Keratinocyte (primary cell): ENCODE measurements around the gene PLCL1. TPM values are rescaled to one million over a fixed set of nuclear protein-coding genes. Genes with fewer than 3 reads are reported as not detected.

Source experiments
- DNase-seq: peaks from one replicate; pipeline ENCODE4 v3.0.0-alpha.2; 2011; ENCODE audit warnings: low read depth, missing footprints, low spot score
- FAIRE-seq: peaks from 2 replicates; lab custom pipeline; 2011; peaks lifted over from hg19 to GRCh38; lab: Jason Lieb, UNC
- H2AFZ ChIP-seq: 2 replicates; pipeline ENCODE4 v1.6.0; 2012; ENCODE audit warnings: low read length, control low read depth, inconsistent platforms; ENCODE audit not compliant: control insufficient read depth
- H3K27ac ChIP-seq: 2 replicates; pipeline ENCODE4 v1.5.1; 2011; ENCODE audit warnings: low read length; ENCODE audit not compliant: control insufficient read depth, insufficient read depth
- H3K27me3 ChIP-seq: 3 replicates; pipeline ENCODE4 v1.6.0; 2011; ENCODE audit warnings: low read length; ENCODE audit not compliant: control insufficient read depth, insufficient read depth; ENCODE audit errors: extremely low read depth
- H3K36me3 ChIP-seq, 2 experiments: 2 replicates in 1 of 2; 3 replicates in 1 of 2; pipeline ENCODE4 v1.5.1; 2011; ENCODE audit warnings: low read length in 2 of 2, mild to moderate bottlenecking in 1 of 2; ENCODE audit not compliant: control insufficient read depth in 2 of 2, insufficient read depth in 2 of 2; ENCODE audit errors: extremely low read depth in 1 of 2
- H3K4me1 ChIP-seq: 3 replicates; pipeline ENCODE4 v1.5.1; 2011; ENCODE audit warnings: low read length; ENCODE audit not compliant: control insufficient read depth, insufficient read depth; ENCODE audit errors: extremely low read depth
- H3K4me2 ChIP-seq: 3 replicates; pipeline ENCODE4 v1.6.0; 2011; ENCODE audit warnings: low read depth, low read length; ENCODE audit not compliant: control insufficient read depth, insufficient read depth; ENCODE audit errors: extremely low read depth
- H3K4me3 ChIP-seq, 3 experiments: fragments of 200-600 bp in 1 of 3; sonication (generic) in 1 of 3; 2 replicates in 2 of 3; 3 replicates in 1 of 3; pipeline ENCODE4 v1.5.1; 2011 to 2016; ENCODE audit warnings: low read length in 3 of 3, mild to moderate bottlenecking in 3 of 3, control low read depth in 2 of 3, inconsistent platforms in 1 of 3, low read depth in 1 of 3, mixed read lengths in 1 of 3, mixed run types in 1 of 3, moderate library complexity in 1 of 3; ENCODE audit not compliant: control insufficient read depth in 2 of 3, insufficient read depth in 2 of 3; ENCODE audit errors: extremely low read depth in 1 of 3
- H3K79me2 ChIP-seq: 2 replicates; pipeline ENCODE4 v1.6.0; 2012; ENCODE audit warnings: low read length; ENCODE audit not compliant: control insufficient read depth, insufficient read depth
- H3K9ac ChIP-seq: 3 replicates; pipeline ENCODE4 v1.6.0; 2011; ENCODE audit warnings: low read length; ENCODE audit not compliant: control insufficient read depth, insufficient read depth; ENCODE audit errors: extremely low read depth
- H3K9me1 ChIP-seq: 3 replicates; pipeline ENCODE4 v1.6.0; 2011; ENCODE audit warnings: low read length; ENCODE audit not compliant: control insufficient read depth, insufficient read depth; ENCODE audit errors: extremely low read depth
- H3K9me3 ChIP-seq: 2 replicates; pipeline ENCODE4 v1.5.1; 2012; ENCODE audit warnings: low read depth, low read length; ENCODE audit not compliant: control insufficient read depth
- H4K20me1 ChIP-seq: 3 replicates; pipeline ENCODE4 v1.6.0; 2011; ENCODE audit warnings: low read length; ENCODE audit not compliant: control insufficient read depth, insufficient read depth; ENCODE audit errors: extremely low read depth
- EZH2 ChIP-seq: IDR thresholded peaks from one replicate; pipeline ENCODE4 v1.6.1; 2012; ENCODE audit warnings: inconsistent platforms, mild to moderate bottlenecking, low read length, moderate library complexity
- dilution Hi-C: fragments of 300-500 bp; cut with MboI; formaldehyde crosslinking; loops from one replicate; pipeline ENCODE4 v1.7.0; 2020; ENCODE audit warnings: low sequenced_read_pairs; ENCODE audit not compliant: extremely low pct_ligation_motif_present
- polyA plus RNA-seq, 5 experiments: library from polyadenylated mRNA; depleted of rRNA in 3 of 5; stranded (reverse) in 3 of 5; stranded (forward) in 1 of 5; unstranded in 1 of 5; fragments of >200 nt; gene quantifications; 1 replicate in 1 of 5; 2 replicates in 3 of 5; 3 replicates in 1 of 5; pipeline versions ENCODE4 v1.2.1 to v1.2.3, GENCODE V29; 2011 to 2012; ENCODE audit warnings: missing spikeins in 2 of 5, low read depth in 1 of 5, low replicate concordance in 1 of 5
- TF ChIP-seq, protein P1 (sequence below), 3 experiments: IDR thresholded peaks in 1 of 3; conservative IDR thresholded peaks in 1 of 3; optimal IDR thresholded peaks in 1 of 3; 2 replicates in 2 of 3; 3 replicates in 1 of 3; pipeline versions ENCODE3 to v1.5.1; 2011; ENCODE audit warnings: low read length in 3 of 3, mild to moderate bottlenecking in 3 of 3, moderate library complexity in 2 of 3, control low read depth in 1 of 3, inconsistent platforms in 1 of 3; ENCODE audit not compliant: insufficient read depth in 2 of 3; ENCODE audit errors: extremely low read depth in 1 of 3

The PLCL1 gene
- polyA plus RNA-seq, 1 donor (not counting 4 experiments of a cell fraction or from before 2014, with no cell fraction given) = 0.01 TPM

DNA sequence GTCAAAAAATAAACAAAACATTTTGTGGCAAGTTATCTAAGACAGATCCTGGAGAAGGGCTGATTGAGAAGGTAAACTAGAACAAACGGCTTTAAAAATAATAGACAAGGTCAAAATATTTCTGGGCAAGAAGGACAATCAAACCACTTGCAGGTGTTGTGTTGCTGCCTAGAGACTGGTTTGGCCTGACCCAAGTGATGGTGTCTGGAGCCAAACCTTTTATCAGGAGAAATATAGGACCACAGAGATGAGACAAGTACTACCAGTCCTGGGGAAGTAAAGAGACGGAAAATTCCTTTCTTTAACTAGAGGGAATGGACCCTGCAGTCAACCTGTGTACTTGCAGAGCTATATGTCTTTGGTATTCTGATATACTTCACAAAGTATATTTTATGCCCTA, 44.2 kb downstream of the PLCL1 start:
- no peaks in the 10 kb centered on the region for H3K9me1 ChIP-seq
- no peak overlapping the region for H3K27ac ChIP-seq
- H4K20me1 ChIP-seq = no peaks in the 10 kb centered on the region
- H3K9me3 ChIP-seq = no peaks in the 10 kb centered on the region
- H3K79me2 ChIP-seq = no peaks in the 10 kb centered on the region
- H3K9ac ChIP-seq = no peak overlapping the region
- TF ChIP-seq, protein P1, sequence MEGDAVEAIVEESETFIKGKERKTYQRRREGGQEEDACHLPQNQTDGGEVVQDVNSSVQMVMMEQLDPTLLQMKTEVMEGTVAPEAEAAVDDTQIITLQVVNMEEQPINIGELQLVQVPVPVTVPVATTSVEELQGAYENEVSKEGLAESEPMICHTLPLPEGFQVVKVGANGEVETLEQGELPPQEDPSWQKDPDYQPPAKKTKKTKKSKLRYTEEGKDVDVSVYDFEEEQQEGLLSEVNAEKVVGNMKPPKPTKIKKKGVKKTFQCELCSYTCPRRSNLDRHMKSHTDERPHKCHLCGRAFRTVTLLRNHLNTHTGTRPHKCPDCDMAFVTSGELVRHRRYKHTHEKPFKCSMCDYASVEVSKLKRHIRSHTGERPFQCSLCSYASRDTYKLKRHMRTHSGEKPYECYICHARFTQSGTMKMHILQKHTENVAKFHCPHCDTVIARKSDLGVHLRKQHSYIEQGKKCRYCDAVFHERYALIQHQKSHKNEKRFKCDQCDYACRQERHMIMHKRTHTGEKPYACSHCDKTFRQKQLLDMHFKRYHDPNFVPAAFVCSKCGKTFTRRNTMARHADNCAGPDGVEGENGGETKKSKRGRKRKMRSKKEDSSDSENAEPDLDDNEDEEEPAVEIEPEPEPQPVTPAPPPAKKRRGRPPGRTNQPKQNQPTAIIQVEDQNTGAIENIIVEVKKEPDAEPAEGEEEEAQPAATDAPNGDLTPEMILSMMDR (optimal IDR thresholded peaks at IDR 0.05 in 1 of 3, IDR thresholded peaks at IDR 0.05 in 1 of 3, conservative IDR thresholded peaks at IDR 0.05 in 1 of 3; ENCODE audit: extremely low read depth in 1 of 3, insufficient read depth in 2 of 3, low read length in 3 of 3) = no peak
- no peak for TF ChIP-seq EZH2
- no peaks in the 10 kb centered on the region for H3K36me3 ChIP-seq
- DNase-seq = no peak
- H3K4me2 ChIP-seq = no peak overlapping the region
- H3K4me1 ChIP-seq = peaks cover 16% of the 10 kb centered on the region
- H2AFZ ChIP-seq = no peak overlapping the region
- dilution Hi-C loops = no loop called here
- H3K4me3 ChIP-seq = no peak overlapping the region
- FAIRE-seq = no peak
- H3K27me3 ChIP-seq = no peaks in the 10 kb centered on the region

DNA sequence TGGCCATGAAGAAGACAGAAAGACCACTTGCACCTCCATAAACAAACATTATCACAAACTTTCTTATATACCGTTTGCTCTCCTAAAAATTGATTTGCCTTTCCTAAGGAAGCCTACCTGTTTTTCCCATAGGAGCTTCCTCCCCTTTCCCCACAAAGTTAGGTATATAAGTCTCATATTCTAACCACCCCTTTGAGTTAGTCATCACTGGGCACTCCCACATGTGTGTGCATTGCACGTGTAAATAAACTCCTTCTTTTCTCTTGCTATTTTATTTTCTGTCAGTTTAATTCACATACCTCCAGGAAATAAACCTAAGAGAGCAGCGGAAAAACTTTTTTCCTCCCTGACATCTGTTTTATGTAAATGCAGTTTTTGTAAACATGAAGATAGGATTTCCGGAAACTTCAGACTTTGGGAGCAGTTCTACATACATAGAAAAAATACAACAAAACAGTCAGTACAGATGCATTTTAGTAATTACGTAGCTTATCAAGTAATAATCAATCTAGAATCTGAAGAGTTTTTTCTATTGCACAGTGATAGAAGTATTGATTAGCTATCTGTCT, 46.6 kb downstream of the PLCL1 start:
- peaks cover 16% of the 10 kb centered on the region for H3K4me1 ChIP-seq
- no peaks in the 10 kb centered on the region for H4K20me1 ChIP-seq
- TF ChIP-seq, protein P1 (optimal IDR thresholded peaks at IDR 0.05 in 1 of 3, IDR thresholded peaks at IDR 0.05 in 1 of 3, conservative IDR thresholded peaks at IDR 0.05 in 1 of 3; ENCODE audit: extremely low read depth in 1 of 3, insufficient read depth in 2 of 3, low read length in 3 of 3) = no peak
- TF ChIP-seq EZH2 = no peak
- H3K4me3 ChIP-seq = no peak overlapping the region
- H3K4me2 ChIP-seq = peak overlapping the region; percentile 12
- H3K79me2 ChIP-seq = no peaks in the 10 kb centered on the region
- H3K9me1 ChIP-seq = no peaks in the 10 kb centered on the region
- H3K9me3 ChIP-seq = no peaks in the 10 kb centered on the region
- dilution Hi-C loops = no loop called here
- H2AFZ ChIP-seq = no peak overlapping the region
- H3K27me3 ChIP-seq = no peaks in the 10 kb centered on the region
- H3K27ac ChIP-seq = no peak overlapping the region
- DNase-seq = no peak
- no peak overlapping the region for H3K9ac ChIP-seq
- no peak for FAIRE-seq
- H3K36me3 ChIP-seq = no peaks in the 10 kb centered on the region
